Breast epithelium (tissue), 3 donors: Measurements from ENCODE around the gene MYL4.

Experiments used
- CTCF ChIP-seq, 3 donors: fragments of 450-650 bp; IDR thresholded peaks; one replicate each; pipeline ENCODE4 v1.5.1; 2016 to 2017; ENCODE audit warnings: antibody characterized with exemption in 3 of 3, mild to moderate bottlenecking in 3 of 3, moderate library complexity in 3 of 3
- POLR2AphosphoS5 ChIP-seq, 3 donors: sonication (generic); formaldehyde crosslinking; IDR thresholded peaks; one replicate each; pipeline ENCODE4 v1.6.1; 2017; ENCODE audit warnings: antibody characterized with exemption in 3 of 3

- no peak for TF ChIP-seq CTCF (IDR thresholded peaks at IDR 0.05)
- TF ChIP-seq POLR2AphosphoS5 (IDR thresholded peaks at IDR 0.05) = no peak
Measured at GRCh38 chr17:47272491-47272890, 63.3 kb downstream of the MYL4 start.
